Neural cell (in vitro differentiated cells): ENCODE results near the gene TENM3.

Experiments used
- POLR2AphosphoS5 ChIP-seq: IDR thresholded peaks from 2 replicates; pipeline ENCODE4 v1.6.1; 2012
- TF ChIP-seq, protein P1 (sequence below): fragments of 450-650 bp; IDR thresholded peaks from 2 replicates; pipeline ENCODE4 v1.5.1; 2014; ENCODE audit warnings: antibody characterized with exemption, mild to moderate bottlenecking, moderate library complexity; ENCODE audit not compliant: poor library complexity, severe bottlenecking

DNA sequence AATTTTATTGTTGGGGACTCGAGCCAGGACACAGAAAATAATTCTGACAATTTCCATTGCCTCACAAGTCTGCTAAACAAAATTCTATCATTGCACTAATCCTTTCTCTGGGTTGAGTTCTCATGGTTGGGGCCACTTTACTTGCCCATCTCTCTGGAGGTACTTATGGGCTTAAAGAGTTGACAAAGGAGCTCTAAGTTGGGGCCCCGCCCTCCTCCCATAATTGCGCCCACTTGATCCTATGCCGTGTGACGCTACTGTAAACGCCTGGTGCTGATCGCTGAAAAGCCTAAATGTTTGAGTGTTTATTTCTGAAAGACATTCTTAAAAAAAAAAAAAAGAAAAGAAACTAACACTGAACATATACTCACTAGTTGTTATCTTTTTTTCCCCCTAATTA is 103.0 kb downstream of the TENM3 start:
- TF ChIP-seq, protein P1, sequence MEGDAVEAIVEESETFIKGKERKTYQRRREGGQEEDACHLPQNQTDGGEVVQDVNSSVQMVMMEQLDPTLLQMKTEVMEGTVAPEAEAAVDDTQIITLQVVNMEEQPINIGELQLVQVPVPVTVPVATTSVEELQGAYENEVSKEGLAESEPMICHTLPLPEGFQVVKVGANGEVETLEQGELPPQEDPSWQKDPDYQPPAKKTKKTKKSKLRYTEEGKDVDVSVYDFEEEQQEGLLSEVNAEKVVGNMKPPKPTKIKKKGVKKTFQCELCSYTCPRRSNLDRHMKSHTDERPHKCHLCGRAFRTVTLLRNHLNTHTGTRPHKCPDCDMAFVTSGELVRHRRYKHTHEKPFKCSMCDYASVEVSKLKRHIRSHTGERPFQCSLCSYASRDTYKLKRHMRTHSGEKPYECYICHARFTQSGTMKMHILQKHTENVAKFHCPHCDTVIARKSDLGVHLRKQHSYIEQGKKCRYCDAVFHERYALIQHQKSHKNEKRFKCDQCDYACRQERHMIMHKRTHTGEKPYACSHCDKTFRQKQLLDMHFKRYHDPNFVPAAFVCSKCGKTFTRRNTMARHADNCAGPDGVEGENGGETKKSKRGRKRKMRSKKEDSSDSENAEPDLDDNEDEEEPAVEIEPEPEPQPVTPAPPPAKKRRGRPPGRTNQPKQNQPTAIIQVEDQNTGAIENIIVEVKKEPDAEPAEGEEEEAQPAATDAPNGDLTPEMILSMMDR: no peak
- no peak for TF ChIP-seq POLR2AphosphoS5
